Measurements from ENCODE around the gene PRKD1. TPM values are rescaled to one million over a fixed set of nuclear protein-coding genes. Genes with fewer than 3 reads are reported as not detected.
"Not testable (repeated sequence)": the region's sequence is repeated elsewhere in the genome, so short reads cannot be mapped to it uniquely, and the experiment has no call there.

PRKD1 gene
- polyA plus RNA-seq, 4 donors, result 1.9 to 16.2 (median 2.4) TPM

- no peak overlapping the region for H3K4me3 ChIP-seq (ENCODE audit: low read depth in 1 of 3, low read length in 3 of 3)
- WGBS, 3 donors, result 6 to 65% (median 38%) methylated on average over 2 of the region's 2 CpGs
- peak; percentile 29 to 39 for DNase-seq
- peaks cover 0 to 4% (median 0%) of the 10 kb centered on the region in 3 donors for H3K4me1 ChIP-seq (ENCODE audit: control insufficient read depth in 3 of 3, insufficient read depth in 2 of 3, low read depth in 1 of 3, low read length in 2 of 3)
- no peaks in the 10 kb centered on the region for H3K36me3 ChIP-seq (ENCODE audit: control insufficient read depth in 3 of 3, insufficient read depth in 2 of 3, low read depth in 1 of 3, low read length in 3 of 3)
- no peak for FAIRE-seq
- H3K27ac ChIP-seq (ENCODE audit: low read depth in 1 of 3, low read length in 2 of 3), result peak overlapping the region in 1 of 3 donors; percentile 14
- H3K27me3 ChIP-seq (ENCODE audit: control insufficient read depth in 3 of 3, insufficient read depth in 3 of 3, low read length in 3 of 3), result no peaks in the 10 kb centered on the region
- no peaks in the 10 kb centered on the region for H3K9me3 ChIP-seq (ENCODE audit: control insufficient read depth in 2 of 2, insufficient read depth in 1 of 2, low read depth in 1 of 2, low read length in 1 of 2)
These were observed 130.8 kb downstream of the PRKD1 start for GRCh38 chr14:29796853-29797252.

GRCh38 chr14:29789475-29789874 is 138.2 kb downstream of the PRKD1 start:
- FAIRE-seq (no peak), DNase-seq (no peak)
- Histone ChIP-seq H3K36me3 (ENCODE audit: control insufficient read depth in 3 of 3, insufficient read depth in 2 of 3, low read depth in 1 of 3, low read length in 3 of 3) (no peaks in the 10 kb centered on the region), H3K27ac (ENCODE audit: low read depth in 1 of 3, low read length in 2 of 3) (no peak overlapping the region), H3K27me3 (ENCODE audit: control insufficient read depth in 3 of 3, insufficient read depth in 3 of 3, low read length in 3 of 3) (no peaks in the 10 kb centered on the region), H3K4me1 (ENCODE audit: control insufficient read depth in 3 of 3, insufficient read depth in 2 of 3, low read depth in 1 of 3, low read length in 2 of 3) (no peaks in the 10 kb centered on the region), H3K4me3 (ENCODE audit: low read depth in 1 of 3, low read length in 3 of 3) (no peak overlapping the region), H3K9me3 (ENCODE audit: control insufficient read depth in 2 of 2, insufficient read depth in 1 of 2, low read depth in 1 of 2, low read length in 1 of 2) (peaks cover 0 to 1% of the 10 kb centered on the region in 2 donors)
- WGBS, 3 donors, result 78 to 92% (median 91%) methylated on average over 1 to 2 of the region's 2 CpGs

- no peaks in the 10 kb centered on the region for H3K4me1 ChIP-seq (ENCODE audit: control insufficient read depth in 3 of 3, insufficient read depth in 2 of 3, low read depth in 1 of 3, low read length in 2 of 3)
- no peak for DNase-seq
- H3K36me3 ChIP-seq (ENCODE audit: control insufficient read depth in 3 of 3, insufficient read depth in 2 of 3, low read depth in 1 of 3, low read length in 3 of 3), result no peaks in the 10 kb centered on the region
- 87 to 93% (median 88%) methylated on average over 2 of the region's 2 CpGs for WGBS, 3 donors
- no peak for FAIRE-seq
- peaks cover 0 to 2% of the 10 kb centered on the region in 2 donors for H3K9me3 ChIP-seq (ENCODE audit: control insufficient read depth in 2 of 2, insufficient read depth in 1 of 2, low read depth in 1 of 2, low read length in 1 of 2)
- no peak overlapping the region for H3K27ac ChIP-seq (ENCODE audit: low read depth in 1 of 3, low read length in 2 of 3)
- H3K27me3 ChIP-seq (ENCODE audit: control insufficient read depth in 3 of 3, insufficient read depth in 3 of 3, low read length in 3 of 3), result no peaks in the 10 kb centered on the region
- H3K4me3 ChIP-seq (ENCODE audit: low read depth in 1 of 3, low read length in 3 of 3), result no peak overlapping the region
These were observed 139.6 kb downstream of the PRKD1 start for GRCh38 chr14:29788093-29788492.

DNA sequence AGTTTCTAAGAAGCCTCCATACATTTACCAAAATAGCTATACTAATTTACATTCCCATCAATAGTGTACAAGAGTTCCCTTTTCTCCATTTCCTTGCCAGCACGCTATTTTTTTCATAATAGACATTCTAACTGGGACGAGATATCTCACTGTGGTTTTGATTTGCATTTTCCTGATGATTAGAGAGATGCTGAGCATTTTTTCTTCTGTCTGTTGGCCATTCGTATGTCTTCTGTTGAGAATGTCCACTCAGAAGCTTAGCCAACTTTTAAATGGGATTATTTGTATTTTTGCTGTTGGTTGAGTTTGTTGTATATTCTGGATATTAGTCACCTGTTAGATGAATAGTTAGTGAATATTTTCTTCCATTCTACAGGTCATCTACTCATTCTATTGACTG is 144.1 kb downstream of the PRKD1 start:
- 87 to 90% (median 88%) methylated on average over 3 of the region's 3 CpGs for WGBS, 3 donors
- no peaks in the 10 kb centered on the region for H3K27me3 ChIP-seq (ENCODE audit: control insufficient read depth in 3 of 3, insufficient read depth in 3 of 3, low read length in 3 of 3)
- no peak overlapping the region for H3K4me3 ChIP-seq (ENCODE audit: low read depth in 1 of 3, low read length in 3 of 3)
- DNase-seq, result no peak
- H3K4me1 ChIP-seq (ENCODE audit: control insufficient read depth in 3 of 3, insufficient read depth in 2 of 3, low read depth in 1 of 3, low read length in 2 of 3), result no peaks in the 10 kb centered on the region
- H3K27ac ChIP-seq (ENCODE audit: low read depth in 1 of 3, low read length in 2 of 3), result no peak overlapping the region
- H3K36me3 ChIP-seq (ENCODE audit: control insufficient read depth in 3 of 3, insufficient read depth in 2 of 3, low read depth in 1 of 3, low read length in 3 of 3), result no peaks in the 10 kb centered on the region
- H3K9me3 ChIP-seq (ENCODE audit: control insufficient read depth in 2 of 2, insufficient read depth in 1 of 2, low read depth in 1 of 2, low read length in 1 of 2), result peaks cover 0 to 2% of the 10 kb centered on the region in 2 donors
- no peak for FAIRE-seq

DNA sequence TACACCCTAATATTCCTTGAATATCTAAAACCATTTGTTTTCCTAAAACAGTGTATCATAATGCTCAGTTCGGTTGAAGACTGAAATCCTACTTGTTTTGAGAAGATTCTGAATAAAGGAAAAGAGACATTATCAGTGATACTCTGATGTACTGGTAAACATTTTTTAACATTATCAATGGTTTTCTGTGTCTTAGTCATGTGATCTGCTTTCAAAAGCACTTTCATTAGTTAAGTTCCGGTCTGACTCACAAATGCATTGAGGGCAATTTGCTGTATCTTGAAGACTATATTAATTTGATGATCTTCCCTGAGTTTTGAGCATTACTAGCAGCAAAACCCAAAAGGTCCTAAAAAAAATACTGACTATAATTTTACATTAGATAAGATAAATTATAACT is 145.6 kb downstream of the PRKD1 start:
- 86 to 93% (median 93%) methylated on average over 2 of the region's 2 CpGs for WGBS, 3 donors
- no peak for FAIRE-seq

DNA sequence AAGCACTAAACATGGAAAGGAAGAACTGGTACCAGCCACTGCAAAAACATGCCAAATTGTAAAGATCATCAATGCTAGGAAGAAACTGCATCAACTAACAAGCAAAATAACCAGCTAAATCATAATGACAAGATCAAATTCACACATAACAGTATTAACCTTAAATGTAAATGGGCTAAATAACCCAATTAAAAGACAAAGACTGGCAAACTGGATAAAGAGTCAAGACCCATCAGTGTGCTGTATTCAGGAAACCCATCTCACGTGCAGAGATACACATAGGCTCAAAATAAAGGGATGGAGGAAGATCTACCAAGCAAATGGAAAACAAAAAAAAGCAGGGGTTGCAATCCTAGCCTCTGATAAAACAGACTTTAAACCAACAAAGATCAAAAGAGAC is 150.5 kb downstream of the PRKD1 start:
- FAIRE-seq, result not testable (repeated sequence)

More for the DNA sequence above, 145.6 kb downstream of the PRKD1 start:
- no peak for DNase-seq
- no peaks in the 10 kb centered on the region for H3K36me3 ChIP-seq (ENCODE audit: control insufficient read depth in 3 of 3, insufficient read depth in 2 of 3, low read depth in 1 of 3, low read length in 3 of 3)
- no peaks in the 10 kb centered on the region for H3K4me1 ChIP-seq (ENCODE audit: control insufficient read depth in 3 of 3, insufficient read depth in 2 of 3, low read depth in 1 of 3, low read length in 2 of 3)
- peaks cover 0 to 2% of the 10 kb centered on the region in 2 donors for H3K9me3 ChIP-seq (ENCODE audit: control insufficient read depth in 2 of 2, insufficient read depth in 1 of 2, low read depth in 1 of 2, low read length in 1 of 2)
- H3K27ac ChIP-seq (ENCODE audit: low read depth in 1 of 3, low read length in 2 of 3), result no peak overlapping the region
- H3K4me3 ChIP-seq (ENCODE audit: low read depth in 1 of 3, low read length in 3 of 3), result no peak overlapping the region
- no peaks in the 10 kb centered on the region for H3K27me3 ChIP-seq (ENCODE audit: control insufficient read depth in 3 of 3, insufficient read depth in 3 of 3, low read length in 3 of 3)

GRCh38 chr14:29773990-29774389 is 153.7 kb downstream of the PRKD1 start:
- H3K9me3 ChIP-seq (ENCODE audit: control insufficient read depth in 2 of 2, insufficient read depth in 1 of 2, low read depth in 1 of 2, low read length in 1 of 2), result peaks cover 0 to 16% of the 10 kb centered on the region in 2 donors
- H3K27ac ChIP-seq (ENCODE audit: low read depth in 1 of 3, low read length in 2 of 3), result no peak overlapping the region
- no peaks in the 10 kb centered on the region for H3K27me3 ChIP-seq (ENCODE audit: control insufficient read depth in 3 of 3, insufficient read depth in 3 of 3, low read length in 3 of 3)
- peaks cover 0 to 8% (median 0%) of the 10 kb centered on the region in 3 donors for H3K36me3 ChIP-seq (ENCODE audit: control insufficient read depth in 3 of 3, insufficient read depth in 2 of 3, low read depth in 1 of 3, low read length in 3 of 3)
- WGBS, 3 donors, result 39 to 59% (median 46%) methylated on average over 4 of the region's 4 CpGs
- H3K4me3 ChIP-seq (ENCODE audit: low read depth in 1 of 3, low read length in 3 of 3), result no peak overlapping the region
- DNase-seq, result no peak
- H3K4me1 ChIP-seq (ENCODE audit: control insufficient read depth in 3 of 3, insufficient read depth in 2 of 3, low read depth in 1 of 3, low read length in 2 of 3), result no peaks in the 10 kb centered on the region
- no peak for FAIRE-seq

More for the DNA sequence above, 150.5 kb downstream of the PRKD1 start:
- not testable (repeated sequence) for DNase-seq; H3K4me3 ChIP-seq (ENCODE audit: low read depth in 1 of 3, low read length in 3 of 3); H3K27ac ChIP-seq (ENCODE audit: low read depth in 1 of 3, low read length in 2 of 3); H3K36me3 ChIP-seq (ENCODE audit: control insufficient read depth in 3 of 3, insufficient read depth in 2 of 3, low read depth in 1 of 3, low read length in 3 of 3); H3K4me1 ChIP-seq (ENCODE audit: control insufficient read depth in 3 of 3, insufficient read depth in 2 of 3, low read depth in 1 of 3, low read length in 2 of 3); H3K27me3 ChIP-seq (ENCODE audit: control insufficient read depth in 3 of 3, insufficient read depth in 3 of 3, low read length in 3 of 3)
- peaks cover 0 to 10% of the 10 kb centered on the region in 2 donors for H3K9me3 ChIP-seq (ENCODE audit: control insufficient read depth in 2 of 2, insufficient read depth in 1 of 2, low read depth in 1 of 2, low read length in 1 of 2)
- 83 to 94% (median 85%) methylated on average over 1 of the region's 1 CpG for WGBS, 3 donors

DNA sequence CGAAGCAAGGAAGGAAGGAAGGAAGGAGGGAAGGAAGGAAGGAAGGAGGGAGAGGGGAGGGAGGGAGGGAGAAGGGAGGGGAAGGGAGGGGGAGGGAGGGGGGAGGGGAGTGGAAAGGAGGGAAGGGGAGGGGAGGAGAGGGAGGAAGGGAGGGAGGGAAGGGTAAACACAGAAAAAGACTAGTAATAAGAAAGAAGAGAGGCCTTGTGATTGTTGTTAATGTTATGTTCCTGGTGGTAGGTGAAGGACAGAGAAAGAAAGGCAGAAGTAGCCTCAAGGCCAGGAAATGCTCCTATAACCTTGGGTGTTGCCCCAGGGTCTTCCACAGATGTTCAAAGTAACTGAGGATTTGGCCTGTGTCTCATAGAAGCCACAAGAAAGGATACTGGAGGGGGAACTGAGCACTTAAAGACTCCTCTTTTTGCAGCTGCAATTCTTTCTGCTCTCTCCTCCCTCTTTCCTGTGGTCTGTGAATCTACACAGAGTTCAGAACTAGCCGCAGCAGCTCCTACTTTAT is 164.2 kb downstream of the PRKD1 start:
- WGBS, 3 donors, result 72 to 89% (median 75%) methylated on average over 2 of the region's 2 CpGs
- Histone ChIP-seq H3K9me3 (ENCODE audit: control insufficient read depth in 2 of 2, insufficient read depth in 1 of 2, low read depth in 1 of 2, low read length in 1 of 2) (peaks cover 0 to 3% of the 10 kb centered on the region in 2 donors), H3K27ac (ENCODE audit: low read depth in 1 of 3, low read length in 2 of 3) (no peak overlapping the region), H3K4me1 (ENCODE audit: control insufficient read depth in 3 of 3, insufficient read depth in 2 of 3, low read depth in 1 of 3, low read length in 2 of 3) (no peaks in the 10 kb centered on the region), H3K36me3 (ENCODE audit: control insufficient read depth in 3 of 3, insufficient read depth in 2 of 3, low read depth in 1 of 3, low read length in 3 of 3) (no peaks in the 10 kb centered on the region), H3K4me3 (ENCODE audit: low read depth in 1 of 3, low read length in 3 of 3) (no peak overlapping the region), H3K27me3 (ENCODE audit: control insufficient read depth in 3 of 3, insufficient read depth in 3 of 3, low read length in 3 of 3) (no peaks in the 10 kb centered on the region)
- no peak for DNase-seq
- no peak for FAIRE-seq

All from small intestine (tissue), 7 donors.